IPS DF 4.7 (cell line): ENCODE measurements around the gene CHMP6.
"Not testable (repeated sequence)": the region's sequence is repeated elsewhere in the genome, so short reads cannot be mapped to it uniquely, and the experiment has no call there.

Source experiments
- DNase-seq: peaks from one replicate; pipeline ENCODE4 v3.0.0-alpha.2; 2013; ENCODE audit warnings: low spot score; ENCODE audit errors: extremely low read depth

CHMP6 gene

DNA sequence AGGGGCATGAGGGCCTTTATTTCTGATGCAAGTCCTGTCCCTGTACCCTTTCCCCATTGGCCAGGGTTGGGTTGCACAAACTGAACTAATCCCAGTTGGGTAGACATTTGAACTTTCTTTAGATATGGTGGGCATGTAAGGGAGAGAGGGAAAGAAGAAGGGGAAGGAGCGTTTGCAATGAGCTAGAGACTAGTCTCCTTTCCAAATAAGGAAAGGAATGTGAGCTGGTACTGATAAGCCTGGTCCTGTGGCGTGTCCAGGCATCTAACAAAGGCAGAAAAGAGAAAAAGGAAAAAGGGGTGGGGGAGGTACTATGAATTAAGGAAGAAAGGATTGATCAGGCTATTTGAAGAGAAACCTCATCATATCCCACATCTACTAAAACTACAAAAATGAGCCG lies 20.3 kb downstream of the CHMP6 start:
- DNase-seq = no peak

DNA sequence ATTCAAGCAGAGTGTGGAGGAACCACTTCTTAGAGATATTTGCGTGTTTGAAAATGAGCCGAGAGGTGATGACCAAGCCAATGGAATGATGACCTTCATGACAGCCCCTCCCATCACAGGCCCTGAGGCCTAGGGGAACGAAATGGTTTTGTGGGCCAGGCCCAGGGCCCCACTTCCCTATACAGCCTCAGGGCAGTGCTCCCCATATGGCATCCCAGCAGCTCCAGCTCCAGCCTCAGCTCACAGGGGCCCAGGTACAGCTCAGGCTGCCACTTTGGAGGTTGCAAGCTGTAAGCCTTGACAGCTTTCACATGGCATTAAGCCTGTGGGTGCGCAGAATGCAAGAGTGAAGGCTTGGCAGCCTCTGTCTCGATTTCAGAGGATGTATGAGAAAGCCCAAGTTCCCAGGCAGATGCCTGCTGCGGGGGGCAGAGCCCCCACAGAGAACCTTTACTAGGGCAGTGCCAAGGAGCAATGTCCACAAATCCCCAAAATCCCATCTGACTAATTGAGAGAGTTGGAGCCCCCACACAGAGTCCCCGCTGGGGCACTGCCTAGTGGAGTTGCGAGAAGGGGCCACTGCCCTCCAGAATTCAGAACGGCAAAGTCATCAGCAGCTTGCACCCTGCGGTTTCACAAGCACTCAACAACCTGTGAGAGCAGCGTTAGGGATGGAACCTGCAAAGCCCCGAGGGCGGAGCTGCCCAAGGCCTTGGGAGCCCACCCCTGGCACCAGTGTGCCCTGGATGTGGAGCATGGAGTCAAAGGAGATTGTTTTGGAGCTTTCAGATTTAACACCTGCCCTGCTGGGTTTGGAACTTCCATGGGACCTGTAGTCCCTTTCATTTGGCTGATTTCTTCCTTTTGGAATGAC lies 21.2 kb downstream of the CHMP6 start:
- DNase-seq = no peak

DNA sequence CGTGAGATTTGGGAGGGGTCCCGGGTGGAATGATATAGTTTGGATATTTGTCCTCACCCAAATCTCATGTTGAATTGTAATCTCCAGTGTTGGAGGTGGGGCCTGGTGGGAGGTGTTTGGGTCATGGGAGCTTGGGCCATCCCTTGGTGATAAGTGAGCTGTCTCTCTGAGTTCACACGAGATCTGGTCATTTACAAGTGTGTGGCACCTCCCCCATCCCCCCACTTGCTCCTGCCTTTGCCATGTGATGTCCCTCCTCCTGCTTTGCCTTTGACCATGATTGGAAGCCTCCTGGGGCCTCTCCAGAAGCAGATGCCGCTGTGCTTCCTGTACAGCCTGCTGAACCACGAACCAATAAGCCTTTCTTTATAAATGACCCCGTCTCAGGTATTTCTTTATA lies 22.0 kb downstream of the CHMP6 start:
- no peak for DNase-seq

DNA sequence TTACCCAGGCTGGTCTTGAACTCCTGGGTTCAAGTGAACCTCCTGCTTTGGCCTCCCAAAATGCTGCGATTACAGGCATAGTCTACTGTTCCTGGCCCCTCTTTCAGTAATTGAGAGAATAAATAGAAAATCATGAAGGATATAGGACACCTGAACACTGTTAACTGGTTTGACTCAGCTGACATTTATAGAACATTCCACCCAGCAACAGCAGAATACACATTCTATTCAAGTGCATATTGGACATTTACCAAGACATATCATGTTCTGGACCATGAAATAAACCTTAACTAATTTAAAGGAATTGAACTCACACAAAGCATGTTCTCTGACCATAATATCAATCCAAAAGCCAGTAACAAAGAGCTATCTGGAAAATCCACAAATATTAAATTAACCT lies 23.5 kb downstream of the CHMP6 start:
- DNase-seq = no peak

DNA sequence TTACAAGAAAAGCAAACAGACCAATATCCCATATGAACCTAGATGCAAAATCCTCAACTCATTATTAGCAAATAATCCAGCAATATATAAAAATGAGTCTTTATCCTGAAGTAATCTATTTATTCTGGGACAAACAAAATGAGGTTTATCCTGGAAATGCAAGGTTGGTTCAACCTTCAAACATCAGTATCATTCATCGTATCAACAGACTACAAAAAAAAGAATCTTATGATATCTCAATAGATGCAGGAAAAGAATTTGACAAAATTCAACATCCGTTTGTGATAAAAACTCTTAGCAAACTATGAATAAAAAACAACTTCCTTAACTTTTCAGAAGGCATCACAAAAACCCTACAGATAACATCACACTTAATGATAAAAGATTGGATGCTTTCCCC lies 24.9 kb downstream of the CHMP6 start:
- DNase-seq = no peak

DNA sequence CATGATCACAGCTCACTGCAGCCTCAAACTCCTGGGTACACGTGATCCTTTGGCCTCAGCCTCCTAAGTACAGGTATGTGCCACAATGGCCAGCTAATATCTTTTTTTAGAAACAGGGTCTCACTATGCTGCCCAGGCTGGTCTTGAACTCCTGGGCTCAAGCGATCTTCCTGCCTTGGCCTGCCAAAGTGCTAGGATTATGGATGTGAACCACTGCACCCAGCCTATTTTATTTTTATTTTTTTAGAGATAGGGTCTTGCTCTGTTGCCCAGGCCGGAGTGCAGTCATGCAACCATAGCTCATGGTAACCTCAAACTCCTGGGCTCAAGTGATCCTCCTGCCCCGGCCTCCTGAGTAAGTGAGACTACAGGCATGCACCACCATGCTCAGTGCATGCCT lies 25.7 kb downstream of the CHMP6 start:
- DNase-seq = not testable (repeated sequence)

DNA sequence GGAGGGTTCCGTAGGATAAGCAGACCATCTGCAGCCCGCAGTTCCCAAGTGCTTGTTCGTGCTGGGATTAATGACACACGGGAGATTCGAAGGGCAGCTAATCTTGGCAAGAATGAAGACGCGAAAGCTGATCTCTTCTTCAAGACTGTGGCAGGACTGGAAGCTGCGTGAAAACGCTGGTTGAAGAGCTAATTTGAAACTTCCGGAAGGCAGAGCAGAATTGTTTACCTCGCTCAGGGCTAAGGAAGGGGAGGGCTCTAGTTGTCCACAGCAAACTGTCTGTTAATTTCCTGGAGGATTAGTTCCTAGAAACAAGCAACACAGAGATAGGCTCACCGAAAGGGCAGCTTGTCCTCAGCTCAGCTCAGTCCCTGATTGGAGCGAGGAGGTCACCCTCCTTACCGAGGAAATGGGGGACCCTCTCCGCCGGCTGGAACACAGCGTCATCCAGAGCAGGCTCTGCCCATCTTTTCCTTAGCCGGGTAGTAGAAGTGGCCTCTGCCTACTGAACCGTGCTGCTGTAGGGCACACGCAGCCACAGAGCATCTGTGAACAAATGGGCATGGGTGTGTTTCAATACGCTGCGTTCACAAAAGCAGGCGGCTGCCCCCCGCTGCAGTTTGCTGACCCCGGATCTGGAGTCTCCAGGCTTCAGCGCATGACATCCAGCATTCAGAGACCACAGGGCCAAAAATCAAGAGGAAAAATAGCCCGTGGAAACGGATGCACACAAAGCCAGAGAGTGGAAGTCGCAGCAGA lies 26.6 kb downstream of the CHMP6 start:
- DNase-seq = no peak

DNA sequence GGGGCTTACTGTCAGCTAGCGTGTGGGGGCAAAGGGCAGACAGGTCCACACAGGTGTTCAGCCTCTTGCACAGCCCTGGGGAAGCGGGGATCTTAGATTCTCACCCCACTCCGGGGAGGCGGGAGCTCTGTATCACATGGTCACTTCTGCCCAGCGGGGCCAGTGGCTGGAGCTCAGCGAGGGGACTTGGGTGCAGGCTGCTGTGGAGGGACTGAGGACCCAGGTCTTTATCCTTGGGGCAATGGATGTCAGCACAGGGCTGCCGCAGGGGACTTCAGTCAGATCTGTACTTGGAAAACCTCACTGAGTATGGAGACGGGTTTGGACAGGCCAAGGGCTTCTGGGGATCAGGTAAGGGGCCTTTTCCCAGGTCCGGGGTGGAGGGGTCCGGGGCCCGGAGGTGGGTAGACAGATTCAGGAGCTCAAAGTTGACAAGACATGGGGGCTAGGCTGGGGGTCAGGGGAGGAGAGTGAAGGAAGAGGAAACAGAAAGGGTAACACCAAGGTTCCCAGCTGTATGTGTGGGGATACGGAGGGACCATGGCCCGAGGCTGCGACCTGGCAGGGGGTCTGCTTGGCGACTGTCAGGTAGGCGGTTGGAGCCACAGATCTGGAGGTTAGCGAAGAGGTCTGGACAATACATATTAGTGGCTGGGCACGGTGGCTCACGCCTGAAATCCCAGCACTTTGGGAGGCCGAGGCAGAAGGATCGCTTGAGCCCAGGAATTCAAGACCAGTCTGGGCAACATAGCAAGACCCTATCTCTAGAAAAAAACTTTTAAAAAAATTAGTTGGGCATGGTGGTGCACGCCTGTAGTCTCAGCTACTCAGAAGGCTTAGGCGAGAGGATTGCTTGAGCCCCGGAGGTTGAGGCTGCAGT lies 28.2 kb downstream of the CHMP6 start:
- no peak for DNase-seq

DNA sequence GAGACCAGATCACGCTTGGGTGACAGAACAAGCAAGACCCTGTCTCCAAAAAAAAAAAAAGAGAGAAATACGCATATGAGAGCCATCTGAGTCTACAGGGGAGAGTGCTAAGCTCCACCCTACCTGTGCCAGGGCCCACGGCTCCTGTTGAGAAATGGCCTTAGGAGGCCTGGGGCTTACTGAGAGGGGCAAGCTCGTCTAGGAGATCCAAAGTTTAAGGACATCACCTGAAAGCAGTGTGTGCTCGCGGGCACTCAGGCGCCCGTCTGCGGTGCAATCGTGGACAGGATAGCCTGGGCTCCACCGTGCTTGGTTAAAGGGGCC lies 28.8 kb downstream of the CHMP6 start:
- no peak for DNase-seq

DNA sequence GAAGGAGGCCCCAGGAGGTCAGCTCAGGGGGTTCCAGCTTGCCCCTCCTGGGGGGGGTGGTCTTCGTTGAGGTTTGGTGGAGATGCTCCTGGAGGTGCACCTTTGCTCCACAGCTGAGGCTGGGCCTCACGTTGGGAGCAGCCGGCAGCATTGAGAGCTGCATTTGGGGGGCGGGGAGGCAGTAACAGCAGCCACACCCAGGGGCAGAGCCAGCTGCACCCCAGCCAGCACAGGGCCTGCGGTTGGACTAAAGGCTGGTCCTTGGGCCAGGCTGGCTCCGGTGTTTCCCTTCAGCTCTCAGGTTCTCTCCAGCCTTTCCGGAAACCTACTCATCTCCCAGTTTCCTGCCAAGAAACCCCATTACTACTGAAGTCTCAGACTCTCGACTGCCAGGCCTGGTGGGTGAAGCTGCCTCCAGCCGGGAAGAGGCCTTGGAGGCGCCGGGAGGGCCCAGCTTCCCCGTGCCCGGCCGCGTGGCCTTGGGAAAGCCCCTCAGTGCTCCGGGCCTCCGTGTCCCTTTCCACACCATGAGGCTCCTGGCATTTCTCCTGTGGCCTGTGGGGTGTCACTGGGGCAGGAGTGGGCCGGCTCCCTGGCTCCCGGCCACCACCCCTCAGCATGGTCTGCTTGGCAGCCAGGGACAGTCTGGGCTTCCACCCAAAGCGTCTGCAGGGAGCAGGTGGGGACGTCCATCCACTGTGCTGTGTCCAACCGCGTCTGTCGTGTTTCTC lies 29.3 kb downstream of the CHMP6 start:
- no peak for DNase-seq

DNA sequence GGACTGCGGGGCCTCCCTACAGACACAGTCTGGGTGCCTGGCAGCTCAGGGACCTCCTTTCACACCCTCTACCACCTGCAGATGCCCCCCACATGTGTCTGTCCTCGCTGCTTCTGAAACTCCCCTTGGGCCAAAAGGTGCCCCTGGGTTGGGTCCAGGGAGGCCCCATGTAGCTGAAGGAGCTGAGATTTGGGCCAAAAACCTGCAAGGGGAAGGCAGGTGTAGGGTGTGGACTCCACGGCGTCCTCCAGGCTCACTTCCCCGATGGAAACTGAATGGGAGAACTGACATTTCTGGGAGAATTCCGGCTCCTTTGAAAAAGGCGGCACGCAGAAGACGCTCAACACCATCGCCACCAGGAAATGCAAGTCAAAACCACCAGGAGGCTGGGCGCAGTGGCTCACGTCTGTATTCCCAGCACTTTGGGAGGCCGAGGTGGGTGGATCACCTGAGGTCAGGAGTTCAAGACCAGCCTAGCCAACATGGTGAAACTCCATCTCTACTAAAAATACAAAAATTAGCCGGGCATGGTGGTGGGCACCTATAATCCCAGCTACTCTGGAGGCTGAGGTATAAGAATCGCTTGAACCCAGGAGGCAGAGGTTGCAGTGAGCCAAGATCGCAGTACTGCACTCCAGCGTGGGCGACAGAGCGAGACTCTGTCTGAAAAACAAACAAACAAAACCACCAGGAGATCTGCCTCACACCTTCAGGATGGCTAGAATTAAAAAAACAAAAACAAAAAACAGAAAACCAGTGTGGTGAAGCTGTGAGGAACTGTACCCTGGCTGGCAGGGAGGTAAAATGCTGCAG lies 30.1 kb downstream of the CHMP6 start:
- no peak for DNase-seq

DNA sequence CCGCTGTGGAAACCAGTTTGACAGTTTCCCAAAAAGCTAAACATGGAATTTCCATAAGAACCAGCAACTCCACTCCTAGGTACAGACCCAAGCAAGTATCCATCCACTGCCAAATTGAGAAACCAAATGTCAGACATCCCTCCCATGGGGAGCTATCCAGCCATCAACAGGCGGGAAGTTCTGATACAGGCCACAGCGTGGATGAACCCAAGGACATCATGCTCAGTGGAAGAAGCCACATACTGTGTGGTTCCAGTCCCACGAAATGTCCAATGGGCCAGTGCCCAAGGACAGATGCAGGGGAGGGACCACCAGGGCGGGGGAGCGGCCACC lies 30.7 kb downstream of the CHMP6 start:
- no peak for DNase-seq

DNA sequence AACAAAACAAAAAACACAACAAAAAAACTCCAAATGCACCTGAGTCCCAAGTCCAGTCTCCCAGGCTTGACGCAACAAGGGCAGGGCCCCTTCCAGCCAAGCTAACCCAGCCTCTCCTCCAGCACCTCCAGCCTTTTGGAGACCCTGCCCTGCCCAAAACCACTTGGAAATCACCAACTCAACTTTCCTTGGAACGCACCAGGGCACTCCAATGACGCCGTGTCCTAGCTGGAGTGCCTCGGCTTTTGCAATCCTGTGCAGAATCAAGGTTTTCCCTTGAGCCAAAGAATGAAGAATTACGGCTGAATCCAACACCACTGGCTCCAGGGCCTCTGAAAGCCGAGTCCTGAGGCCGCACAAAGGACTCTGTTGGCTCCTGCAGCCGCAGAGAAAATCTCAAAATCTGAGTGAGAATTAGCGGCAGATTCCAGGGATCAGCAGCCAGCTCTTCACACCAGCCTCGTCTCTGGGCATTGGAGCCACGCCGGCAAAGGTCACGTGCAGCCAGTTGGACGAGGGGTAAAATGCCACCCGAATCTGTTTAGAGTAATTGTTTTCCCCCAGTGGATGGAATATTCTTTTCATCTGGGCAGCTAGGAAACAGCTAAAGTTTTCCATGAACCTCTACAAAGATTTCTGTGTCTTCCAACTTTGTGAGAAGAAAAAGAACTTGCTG lies 33.6 kb downstream of the CHMP6 start:
- DNase-seq = no peak

DNA sequence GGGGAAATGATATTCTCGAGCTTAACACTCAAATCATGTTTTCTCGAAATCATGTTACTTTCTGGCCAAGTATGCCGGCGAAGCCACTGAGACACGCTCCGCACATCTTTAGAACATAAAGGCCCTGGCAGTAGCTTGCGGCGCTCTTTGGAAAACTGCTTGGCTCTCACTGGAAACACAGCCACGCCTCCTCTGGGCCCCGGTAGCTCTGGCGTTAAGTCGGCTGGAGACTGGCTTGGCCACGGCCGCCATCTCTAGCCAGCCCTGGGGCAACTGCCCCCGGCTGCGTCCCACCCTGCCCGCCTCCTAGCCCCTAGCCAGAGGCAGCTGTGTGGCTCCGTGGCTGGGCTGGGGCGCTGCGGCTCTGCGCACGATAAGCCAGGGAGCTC lies 34.1 kb downstream of the CHMP6 start:
- no peak for DNase-seq

DNA sequence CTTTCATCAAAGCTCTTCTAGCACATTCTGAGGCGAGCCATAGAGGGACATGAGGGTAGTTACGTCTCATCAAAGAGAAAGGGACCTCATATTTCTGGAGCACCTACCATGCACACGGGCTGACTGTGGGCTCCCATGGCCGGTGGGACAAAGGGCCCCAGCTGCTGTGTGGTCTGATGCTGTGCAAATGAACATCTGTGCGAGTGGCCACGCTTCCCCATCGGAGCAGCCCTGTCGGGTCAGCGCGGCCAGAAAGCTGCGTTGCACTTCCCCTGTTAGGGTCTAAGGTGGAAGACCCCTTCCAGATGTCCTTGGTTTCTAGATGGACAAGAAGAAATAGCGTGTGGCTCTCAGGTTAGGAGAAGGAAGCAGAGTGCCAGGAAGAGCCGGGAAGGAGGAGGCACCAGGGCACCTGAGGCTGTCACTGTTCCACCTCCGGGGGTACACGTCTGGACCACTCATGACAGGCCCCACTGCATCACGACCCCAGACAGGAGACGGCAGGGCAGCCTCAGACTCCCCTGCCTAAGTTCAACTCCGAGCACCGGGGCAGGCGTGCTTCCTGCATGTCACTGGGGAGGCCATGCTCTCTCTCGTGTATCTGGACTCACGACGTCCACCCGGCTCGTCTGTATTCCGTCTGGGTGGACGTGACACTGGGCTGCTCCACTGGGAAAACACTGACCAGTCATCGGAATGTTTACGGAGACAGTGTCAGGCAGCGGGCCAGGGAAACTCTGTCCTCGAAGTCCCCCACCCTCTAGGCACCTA lies 34.8 kb downstream of the CHMP6 start:
- DNase-seq = no peak

DNA sequence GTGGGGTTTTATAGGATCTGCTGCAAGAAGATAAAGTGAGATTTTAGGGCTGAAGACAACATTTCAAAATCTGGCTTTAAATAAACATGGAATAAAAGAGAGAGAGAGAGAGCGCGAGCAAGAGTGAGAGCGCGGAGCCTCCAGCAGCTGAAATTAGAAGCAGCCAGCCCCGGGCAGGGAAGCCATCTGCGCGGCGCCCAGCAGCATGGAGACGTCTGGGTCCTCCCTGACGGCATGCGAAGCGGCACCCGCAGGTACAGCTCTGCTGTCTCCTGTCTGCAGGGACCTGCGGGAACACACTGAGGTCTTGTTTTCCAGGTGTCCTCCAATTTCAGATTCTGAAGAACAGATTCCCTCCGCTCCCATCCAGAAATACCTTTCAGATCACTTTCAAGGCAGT lies 35.4 kb downstream of the CHMP6 start:
- no peak for DNase-seq

DNA sequence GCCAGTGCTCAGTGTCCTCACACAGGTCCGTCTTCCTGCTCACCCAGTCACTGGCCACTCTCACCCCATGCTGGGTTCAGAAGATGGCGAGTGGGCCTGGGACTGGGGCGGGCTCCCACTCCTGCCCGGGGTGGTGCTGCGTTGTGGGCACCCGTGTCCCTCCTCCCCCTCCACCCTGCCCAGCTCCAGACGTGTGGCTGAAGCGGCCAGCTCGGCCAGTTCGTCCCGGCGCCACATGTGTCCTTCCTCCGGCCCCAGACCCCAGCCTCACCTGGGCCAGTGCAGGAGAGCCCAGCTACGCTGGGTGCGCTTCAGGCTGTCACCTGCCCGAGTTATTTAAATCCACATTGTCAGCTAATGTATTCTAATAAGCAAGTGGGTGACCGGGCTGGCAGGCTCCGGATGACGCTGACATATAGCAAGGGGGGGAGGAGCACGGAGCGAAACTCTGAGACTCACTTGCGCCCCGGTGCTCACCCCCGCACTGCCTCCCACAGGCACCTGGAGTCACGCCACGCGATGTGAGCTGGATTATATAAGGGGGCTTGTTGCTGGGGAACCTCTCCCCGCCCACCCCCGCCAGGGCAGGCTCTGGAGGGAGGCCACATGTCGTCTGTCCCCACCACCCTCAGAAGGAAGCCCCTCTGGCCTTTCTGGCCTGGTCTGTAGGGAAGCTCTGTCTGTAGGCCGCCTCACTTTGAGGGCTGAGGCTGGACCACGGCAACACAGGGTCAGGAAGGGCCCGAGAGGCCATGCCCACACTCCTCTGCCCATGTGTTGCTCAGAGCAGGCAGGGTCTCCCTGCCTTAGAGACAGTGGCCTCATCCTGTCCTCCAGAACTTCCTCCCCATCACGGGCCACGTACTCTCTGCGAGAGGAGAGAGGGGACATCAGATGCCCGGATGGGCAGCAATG lies 36.2 kb downstream of the CHMP6 start:
- no peak for DNase-seq

DNA sequence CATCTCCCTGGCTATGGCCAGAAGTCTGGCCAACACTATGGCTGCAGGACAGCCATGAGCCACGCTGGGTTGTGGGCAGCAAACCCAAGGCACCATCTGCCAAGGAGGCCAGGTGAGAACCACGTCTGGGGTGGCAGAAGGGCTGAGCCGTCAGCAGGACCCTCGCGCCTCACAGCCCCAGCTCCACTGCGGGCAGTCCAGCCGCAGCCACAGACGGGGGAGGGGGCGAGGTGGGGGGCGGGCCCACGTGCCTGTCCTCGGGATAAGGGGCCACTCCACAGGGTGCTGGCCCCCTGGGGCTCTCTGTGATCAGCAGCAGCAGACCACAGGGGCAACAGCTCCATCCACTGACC lies 36.8 kb downstream of the CHMP6 start:
- no peak for DNase-seq
